Endothelial cell of umbilical vein (primary cell): ENCODE results near the gene HDHD2. TPM values are rescaled to one million over a fixed set of nuclear protein-coding genes. Genes with fewer than 3 reads are reported as not detected.

Experiments used
- BruUV-seq: library from RNA; stranded (reverse); fragments of 400-500 nt; replicated peaks from 2 replicates; lab custom pipeline; 2021; lab: Mats Ljungman, UMichigan
- CTCF ChIA-PET: fragments of 300-600, 350-600 bp; sonication (Branson Sonifier 250); formaldehyde crosslinking; loops from one replicate; lab custom pipeline; 2021; ENCODE audit warnings: antibody characterized with exemption, inconsistent platforms; lab: Charles Lee
- POLR2A ChIA-PET: fragments of 300-600, 350-600 bp; sonication (Branson Sonifier 250); formaldehyde crosslinking; loops from one replicate; lab custom pipeline; 2021; ENCODE audit warnings: antibody characterized with exemption, inconsistent platforms; lab: Charles Lee
- DNase-seq: peaks from one replicate; pipeline ENCODE4 v3.0.0-alpha.2; 2011; ENCODE audit warnings: low read depth, low spot score
- FAIRE-seq: peaks from 2 replicates; lab custom pipeline; 2011; peaks lifted over from hg19 to GRCh38; lab: Jason Lieb, UNC
- H2AFZ ChIP-seq: 2 replicates; pipeline ENCODE4 v1.6.0; 2012; ENCODE audit warnings: low read depth, low read length, control low read depth, inconsistent platforms
- H3K27ac ChIP-seq: 2 replicates; pipeline ENCODE4 v1.5.1; 2011; ENCODE audit warnings: low read depth, mild to moderate bottlenecking, control low read depth, low read length, moderate library complexity; ENCODE audit not compliant: insufficient read depth
- H3K27me3 ChIP-seq, 2 experiments: 2 replicates each; pipeline versions ENCODE4 v1.6.0 to v1.6.1; 2011; ENCODE audit warnings: low read length in 2 of 2, mixed read lengths in 1 of 2; ENCODE audit not compliant: control insufficient read depth in 2 of 2, insufficient read depth in 2 of 2
- H3K36me3 ChIP-seq, 2 experiments: 2 replicates in 1 of 2; 3 replicates in 1 of 2; pipeline ENCODE4 v1.5.1; 2011; ENCODE audit warnings: low read length in 2 of 2, mild to moderate bottlenecking in 1 of 2, moderate library complexity in 1 of 2; ENCODE audit not compliant: control insufficient read depth in 2 of 2, insufficient read depth in 2 of 2; ENCODE audit errors: extremely low read depth in 1 of 2
- H3K4me1 ChIP-seq: 3 replicates; pipeline ENCODE4 v1.5.1; 2011; ENCODE audit warnings: mild to moderate bottlenecking, low read length; ENCODE audit not compliant: control insufficient read depth, insufficient read depth; ENCODE audit errors: extremely low read depth
- H3K4me2 ChIP-seq: 2 replicates; pipeline ENCODE4 v1.6.1; 2011; ENCODE audit warnings: low read length, control low read depth, mixed read lengths; ENCODE audit not compliant: insufficient read depth
- H3K4me3 ChIP-seq, 3 experiments: fragments of 200-600 bp in 1 of 3; sonication (generic), shearing (Covaris generic) in 1 of 3; replicated peaks in 1 of 3; 2 replicates each; pipeline ENCODE4 v1.5.1; 2011 to 2016; ENCODE audit warnings: control low read depth in 3 of 3, low read length in 3 of 3, mild to moderate bottlenecking in 2 of 3, inconsistent platforms in 1 of 3, low read depth in 1 of 3, moderate library complexity in 1 of 3; ENCODE audit not compliant: insufficient read depth in 1 of 3
- H3K79me2 ChIP-seq: 2 replicates; pipeline ENCODE4 v1.6.0; 2012; ENCODE audit warnings: low read length, inconsistent platforms; ENCODE audit not compliant: control insufficient read depth, insufficient read depth
- H3K9ac ChIP-seq: replicated peaks from 2 replicates; pipeline ENCODE3; 2011; ENCODE audit warnings: low read length, control low read depth; ENCODE audit not compliant: insufficient read depth; ENCODE audit errors: extremely low read depth
- H3K9me1 ChIP-seq: replicated peaks from 3 replicates; pipeline ENCODE4 v1.6.0; 2011; ENCODE audit warnings: mild to moderate bottlenecking, low read length; ENCODE audit not compliant: control insufficient read depth, insufficient read depth; ENCODE audit errors: extremely low read depth
- H3K9me3 ChIP-seq: replicated peaks from 2 replicates; pipeline ENCODE4 v1.5.1; 2012; ENCODE audit warnings: low read length, inconsistent platforms; ENCODE audit not compliant: control insufficient read depth, insufficient read depth
- H4K20me1 ChIP-seq: replicated peaks from 2 replicates; pipeline ENCODE3; 2011; ENCODE audit warnings: mild to moderate bottlenecking, low read length; ENCODE audit not compliant: control insufficient read depth, insufficient read depth; ENCODE audit errors: extremely low read depth
- EZH2 ChIP-seq: IDR thresholded peaks from 2 replicates; pipeline ENCODE4 v1.6.1; 2012; ENCODE audit warnings: borderline replicate concordance, low read depth, mild to moderate bottlenecking, moderate library complexity, low read length, inconsistent platforms; ENCODE audit not compliant: severe bottlenecking
- FOS ChIP-seq: IDR thresholded peaks from 2 replicates; pipeline ENCODE4 v1.6.1; 2011; ENCODE audit warnings: mild to moderate bottlenecking, low read length, moderate library complexity, borderline replicate concordance; ENCODE audit not compliant: insufficient read depth
- GATA2 ChIP-seq: IDR thresholded peaks from 2 replicates; pipeline ENCODE4 v1.7.0; 2011; ENCODE audit warnings: low read depth, mild to moderate bottlenecking, moderate library complexity, mixed read lengths, low read length; ENCODE audit not compliant: insufficient read length, insufficient read depth
- JUN ChIP-seq: IDR thresholded peaks from 2 replicates; pipeline ENCODE4 v1.6.1; 2011; ENCODE audit warnings: borderline replicate concordance, low read depth; ENCODE audit not compliant: insufficient read length, insufficient read depth
- MYC ChIP-seq: IDR thresholded peaks from one replicate; pipeline ENCODE4 v1.6.1; 2011; ENCODE audit warnings: mild to moderate bottlenecking, low read depth, low read length
- POLR2A ChIP-seq: IDR thresholded peaks from 2 replicates; pipeline ENCODE4 v1.6.1; 2012; ENCODE audit warnings: low read depth, mild to moderate bottlenecking, control low read depth, low read length
- POLR2AphosphoS5 ChIP-seq: IDR thresholded peaks from 2 replicates; pipeline ENCODE4 v1.6.1; 2012; ENCODE audit warnings: low read depth, mild to moderate bottlenecking, control low read depth, low read length, moderate library complexity; ENCODE audit not compliant: insufficient read depth
- dilution Hi-C: fragments of 300-500 bp; cut with MboI; formaldehyde crosslinking; loops from one replicate; pipeline ENCODE4 v1.15.0; 2019; ENCODE audit warnings: low sequenced_read_pairs; ENCODE audit not compliant: extremely low pct_ligation_motif_present
- intact Hi-C: fragments of 100-400 bp; cut with micrococcal nuclease; formaldehyde crosslinking; loops from one replicate; pipeline ENCODE4 v1.10.0; 2022
- polyA plus RNA-seq, 4 experiments: library from polyadenylated mRNA; depleted of rRNA in 3 of 4; stranded (reverse) in 3 of 4; unstranded in 1 of 4; fragments of >200 nt; gene quantifications; 2 replicates each; pipeline versions ENCODE4 v1.2.1 to v1.2.3, GENCODE V29; 2011 to 2012; ENCODE audit warnings: missing spikeins in 1 of 4
- total RNA-seq: library from RNA; stranded (reverse); gene quantifications from 2 replicates; pipeline ENCODE4 v1.2.3, GENCODE V29; 2021
- TF ChIP-seq, protein P1 (sequence below): IDR thresholded peaks from 2 replicates; pipeline ENCODE4 v1.6.1; 2011; ENCODE audit not compliant: insufficient read depth, insufficient read length
- TF ChIP-seq, protein P2 (sequence below), 2 donors: IDR thresholded peaks; 1 replicate in 1 of 2; 2 replicates in 1 of 2; pipeline ENCODE4 v1.5.1; 2011; ENCODE audit warnings: low read length in 2 of 2, mild to moderate bottlenecking in 2 of 2, moderate library complexity in 2 of 2, control low read depth in 1 of 2, inconsistent platforms in 1 of 2, low read depth in 1 of 2; ENCODE audit not compliant: insufficient read depth in 1 of 2; ENCODE audit errors: extremely low read depth in 1 of 2

The HDHD2 gene
- total and polyA plus RNA-seq, 2 donors (not counting 3 experiments of a cell fraction or from before 2014, with no cell fraction given) = 3.5 to 18.7 TPM

DNA sequence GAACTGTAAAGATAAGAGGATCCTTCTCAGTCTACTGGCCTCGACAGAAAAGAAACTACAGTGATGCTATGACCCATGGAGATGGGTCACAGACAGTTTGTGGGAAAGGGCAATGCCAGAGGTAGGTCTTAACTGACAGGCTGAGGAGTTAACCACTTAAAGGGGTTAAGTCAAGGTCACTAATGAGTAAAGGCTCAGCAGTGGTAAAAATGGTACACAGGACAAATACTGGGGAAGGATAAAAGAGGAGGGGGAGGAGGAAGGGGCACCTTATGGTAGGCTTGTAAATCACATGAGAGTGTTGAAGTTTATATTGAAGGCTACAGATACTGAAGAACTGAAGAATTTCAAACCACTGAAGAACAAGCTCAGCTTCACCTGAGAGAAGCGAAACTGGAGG lies 16.0 kb upstream of the HDHD2 start:
- H4K20me1 ChIP-seq = peaks cover 7% of the 10 kb centered on the region
- peaks cover 95% of the 10 kb centered on the region for H3K79me2 ChIP-seq
- no peak overlapping the region for H3K4me2 ChIP-seq
- H3K9ac ChIP-seq = no peak overlapping the region
- peaks cover 2% of the 10 kb centered on the region for H3K4me1 ChIP-seq
- intact Hi-C loops (no loop called here), dilution Hi-C loops (no loop called here)
- no TSS peak for BruUV-seq
- H3K36me3 ChIP-seq = peaks cover 0 to 2% of the 10 kb centered on the region in 2 experiments
- no peak for FAIRE-seq
- no peak overlapping the region for H3K4me3 ChIP-seq
- ChIA-PET POLR2A (no interaction called here), CTCF (interaction anchor here (0.6 to 0.9 kb wide), 2 partner anchors 39 to 817 kb away, joined by 3 read pairs; no protein-coding TSS in a partner anchor)
- peaks cover 3% of the 10 kb centered on the region for H3K9me1 ChIP-seq
- DNase-seq = no peak
- H2AFZ ChIP-seq = no peak overlapping the region
- H3K9me3 ChIP-seq = no peaks in the 10 kb centered on the region
- TF ChIP-seq MYC = no peak
- no peak for TF ChIP-seq EZH2
- no peak for TF ChIP-seq JUN
- H3K27me3 ChIP-seq = no peaks in the 10 kb centered on the region
- no peak overlapping the region for H3K27ac ChIP-seq

DNA sequence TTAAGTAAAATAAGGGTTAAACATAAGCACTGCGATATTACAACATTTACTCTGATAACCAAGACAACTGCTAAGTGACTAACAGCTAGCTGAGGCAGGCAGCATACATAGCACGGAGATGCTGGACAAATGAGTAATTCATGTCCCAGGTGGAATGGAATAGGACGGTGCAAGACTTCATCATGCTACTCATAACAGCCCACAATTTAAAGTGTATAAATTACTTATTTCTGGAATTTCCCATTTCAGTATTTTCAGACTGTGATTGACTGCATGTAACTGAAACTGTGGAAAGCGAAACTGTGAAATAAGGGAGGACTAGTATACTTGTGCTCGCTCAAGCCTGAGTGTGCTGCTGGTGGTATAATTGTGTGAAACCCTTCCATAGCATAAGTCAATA lies 12.9 kb upstream of the HDHD2 start:
- Histone ChIP-seq H3K79me2 (peaks cover 92% of the 10 kb centered on the region), H3K36me3 (peaks cover 0 to 2% of the 10 kb centered on the region in 2 experiments), H3K9me3 (no peaks in the 10 kb centered on the region), H3K9me1 (peaks cover 3% of the 10 kb centered on the region), H4K20me1 (peaks cover 3% of the 10 kb centered on the region), H3K9ac (no peak overlapping the region), H3K4me3 (no peak overlapping the region), H3K27ac (no peak overlapping the region), H3K4me1 (no peaks in the 10 kb centered on the region), H3K27me3 (no peaks in the 10 kb centered on the region), H3K4me2 (no peak overlapping the region), H2AFZ (no peak overlapping the region)
- BruUV-seq = no TSS peak
- dilution Hi-C loops (no loop called here), intact Hi-C loops (no loop called here)
- no peak for TF ChIP-seq EZH2
- TF ChIP-seq, protein P1, sequence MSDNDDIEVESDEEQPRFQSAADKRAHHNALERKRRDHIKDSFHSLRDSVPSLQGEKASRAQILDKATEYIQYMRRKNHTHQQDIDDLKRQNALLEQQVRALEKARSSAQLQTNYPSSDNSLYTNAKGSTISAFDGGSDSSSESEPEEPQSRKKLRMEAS = no peak
- TF ChIP-seq JUN = no peak
- TF ChIP-seq, protein P2, sequence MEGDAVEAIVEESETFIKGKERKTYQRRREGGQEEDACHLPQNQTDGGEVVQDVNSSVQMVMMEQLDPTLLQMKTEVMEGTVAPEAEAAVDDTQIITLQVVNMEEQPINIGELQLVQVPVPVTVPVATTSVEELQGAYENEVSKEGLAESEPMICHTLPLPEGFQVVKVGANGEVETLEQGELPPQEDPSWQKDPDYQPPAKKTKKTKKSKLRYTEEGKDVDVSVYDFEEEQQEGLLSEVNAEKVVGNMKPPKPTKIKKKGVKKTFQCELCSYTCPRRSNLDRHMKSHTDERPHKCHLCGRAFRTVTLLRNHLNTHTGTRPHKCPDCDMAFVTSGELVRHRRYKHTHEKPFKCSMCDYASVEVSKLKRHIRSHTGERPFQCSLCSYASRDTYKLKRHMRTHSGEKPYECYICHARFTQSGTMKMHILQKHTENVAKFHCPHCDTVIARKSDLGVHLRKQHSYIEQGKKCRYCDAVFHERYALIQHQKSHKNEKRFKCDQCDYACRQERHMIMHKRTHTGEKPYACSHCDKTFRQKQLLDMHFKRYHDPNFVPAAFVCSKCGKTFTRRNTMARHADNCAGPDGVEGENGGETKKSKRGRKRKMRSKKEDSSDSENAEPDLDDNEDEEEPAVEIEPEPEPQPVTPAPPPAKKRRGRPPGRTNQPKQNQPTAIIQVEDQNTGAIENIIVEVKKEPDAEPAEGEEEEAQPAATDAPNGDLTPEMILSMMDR (IDR thresholded peaks at IDR 0.05; ENCODE audit: extremely low read depth in 1 of 2, insufficient read depth in 1 of 2, low read depth in 1 of 2, low read length in 2 of 2) = no peak
- no peak for TF ChIP-seq MYC
- no peak for TF ChIP-seq GATA2
- TF ChIP-seq POLR2AphosphoS5 = no peak
- no peak for TF ChIP-seq FOS
- TF ChIP-seq POLR2A = no peak
- CTCF ChIA-PET = no interaction called here
- DNase-seq (no peak), FAIRE-seq (no peak)
- POLR2A ChIA-PET = no interaction called here
